ENCODE measurements around the gene PDIK1L.

Gene PDIK1L

DNA sequence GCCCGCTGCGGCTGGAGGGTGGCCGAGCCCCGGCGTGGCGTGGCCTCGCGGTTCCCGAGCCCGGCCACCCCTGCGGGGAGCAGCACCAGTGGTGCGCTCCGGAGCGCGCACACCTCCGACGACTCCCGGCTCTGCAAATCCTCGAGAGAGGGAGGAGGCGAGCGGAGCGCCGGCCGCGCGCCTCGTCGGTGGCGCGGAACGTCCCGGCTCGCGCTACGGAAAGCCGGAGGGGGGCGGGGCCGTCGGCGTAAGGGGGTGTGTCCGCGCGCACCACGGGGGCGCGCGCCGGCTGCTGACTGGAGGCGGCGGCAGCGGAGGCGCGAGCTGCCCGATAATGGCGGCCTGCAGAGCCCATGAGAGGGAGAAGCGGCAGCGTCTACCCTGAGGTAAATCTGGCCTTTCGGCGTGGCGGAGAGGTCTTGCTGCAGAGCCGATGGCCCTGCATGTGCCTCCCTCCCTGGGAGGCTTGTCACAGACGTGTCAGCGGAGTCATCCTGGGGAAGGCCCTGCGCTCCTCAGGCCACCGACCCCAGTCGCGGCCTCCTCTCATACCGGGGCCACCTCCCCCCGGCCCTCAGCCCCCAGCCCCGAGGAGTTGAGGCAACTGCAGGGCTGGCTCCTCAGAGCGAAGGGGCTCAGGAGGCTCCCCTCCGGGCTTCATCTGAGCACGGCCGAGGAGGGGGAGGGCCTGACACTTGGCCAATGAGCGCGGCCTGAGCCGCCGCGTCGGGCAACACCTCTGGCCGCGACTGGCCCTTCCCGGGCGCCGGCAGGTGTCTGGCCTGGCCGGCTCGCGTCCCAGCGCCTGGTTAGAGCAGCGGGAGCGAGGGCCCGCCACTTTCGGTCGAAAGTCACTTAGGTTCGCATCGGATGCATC, at the start of gene PDIK1L:
Gene PDIK1L, plus strand, starts transcription at position 295 of the 877 bp plus-strand sequence. CDS start 2,485 bp downstream, outside the sequence.
- peak within 1 kb of the TSS; percentile 90 for H3K4me3 ChIP-seq (ENCODE audit: low read depth, low read length)
- TF ChIP-seq, protein P1, sequence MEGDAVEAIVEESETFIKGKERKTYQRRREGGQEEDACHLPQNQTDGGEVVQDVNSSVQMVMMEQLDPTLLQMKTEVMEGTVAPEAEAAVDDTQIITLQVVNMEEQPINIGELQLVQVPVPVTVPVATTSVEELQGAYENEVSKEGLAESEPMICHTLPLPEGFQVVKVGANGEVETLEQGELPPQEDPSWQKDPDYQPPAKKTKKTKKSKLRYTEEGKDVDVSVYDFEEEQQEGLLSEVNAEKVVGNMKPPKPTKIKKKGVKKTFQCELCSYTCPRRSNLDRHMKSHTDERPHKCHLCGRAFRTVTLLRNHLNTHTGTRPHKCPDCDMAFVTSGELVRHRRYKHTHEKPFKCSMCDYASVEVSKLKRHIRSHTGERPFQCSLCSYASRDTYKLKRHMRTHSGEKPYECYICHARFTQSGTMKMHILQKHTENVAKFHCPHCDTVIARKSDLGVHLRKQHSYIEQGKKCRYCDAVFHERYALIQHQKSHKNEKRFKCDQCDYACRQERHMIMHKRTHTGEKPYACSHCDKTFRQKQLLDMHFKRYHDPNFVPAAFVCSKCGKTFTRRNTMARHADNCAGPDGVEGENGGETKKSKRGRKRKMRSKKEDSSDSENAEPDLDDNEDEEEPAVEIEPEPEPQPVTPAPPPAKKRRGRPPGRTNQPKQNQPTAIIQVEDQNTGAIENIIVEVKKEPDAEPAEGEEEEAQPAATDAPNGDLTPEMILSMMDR (IDR thresholded peaks at IDR 0.05; ENCODE audit: borderline replicate concordance, insufficient read depth, low read depth, low read length), result no peak

GRCh38 chr1:26064553-26064952, 47.1 kb upstream of the PDIK1L start:
- TF ChIP-seq, protein P1 (IDR thresholded peaks at IDR 0.05; ENCODE audit: borderline replicate concordance, insufficient read depth, low read depth, low read length), result no peak

DNA sequence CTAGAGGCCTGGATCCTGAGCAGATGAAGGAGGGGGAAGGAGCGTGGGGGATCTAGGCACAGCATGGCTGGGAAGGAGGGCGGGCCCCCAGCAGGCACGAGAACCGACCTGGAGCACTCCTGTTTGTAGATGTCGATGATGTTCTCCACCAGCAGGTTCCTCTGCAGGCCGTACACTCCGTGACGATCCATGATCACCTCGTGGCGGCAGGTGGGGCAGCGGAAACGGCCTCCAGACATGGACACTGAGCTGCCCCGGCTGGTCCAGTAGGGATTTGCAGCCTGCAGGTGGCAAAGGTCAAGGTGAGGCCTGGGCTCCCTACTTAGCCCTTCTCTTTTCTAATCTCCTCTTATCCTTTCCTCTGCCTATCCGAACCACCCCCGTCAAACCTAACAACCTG, 45.5 kb upstream of the PDIK1L start:
- TF ChIP-seq, protein P1 (IDR thresholded peaks at IDR 0.05; ENCODE audit: borderline replicate concordance, insufficient read depth, low read depth, low read length), result no peak
- no peak overlapping the region for H3K4me3 ChIP-seq (ENCODE audit: low read depth, low read length)

More at GRCh38 chr1:26064553-26064952, 47.1 kb upstream of the PDIK1L start:
- H3K4me3 ChIP-seq (ENCODE audit: low read depth, low read length), result no peak overlapping the region

DNA sequence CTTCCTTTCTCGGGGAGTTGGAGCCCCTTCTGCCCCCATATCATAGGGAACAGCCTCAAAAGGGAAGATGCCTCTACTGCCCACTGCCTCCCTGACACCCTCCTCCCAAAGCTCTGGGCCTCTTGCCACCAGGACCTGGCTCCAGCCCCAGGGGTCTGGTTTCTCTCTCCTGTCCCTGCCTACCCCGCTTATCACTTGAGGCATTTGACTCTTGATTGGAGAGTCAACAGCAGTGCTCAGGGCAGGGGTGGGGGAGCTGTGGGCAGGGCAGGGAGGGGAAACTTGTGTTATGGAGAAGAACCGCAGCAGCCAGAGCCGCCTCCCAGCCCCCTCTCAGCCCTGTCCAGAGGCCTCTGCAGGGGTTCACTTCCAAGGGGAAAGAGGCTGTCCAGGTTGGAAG, 44.8 kb upstream of the PDIK1L start:
- H3K4me3 ChIP-seq (ENCODE audit: low read depth, low read length), result no peak overlapping the region
- TF ChIP-seq, protein P1 (IDR thresholded peaks at IDR 0.05; ENCODE audit: borderline replicate concordance, insufficient read depth, low read depth, low read length), result no peak

- TF ChIP-seq, protein P1 (IDR thresholded peaks at IDR 0.05; ENCODE audit: borderline replicate concordance, insufficient read depth, low read depth, low read length), result no peak
- H3K4me3 ChIP-seq (ENCODE audit: low read depth, low read length), result no peak within 1 kb of the TSS
Measured at GRCh38 chr1:26067432-26067911, 44.2 kb upstream of the PDIK1L start, which contains the start of gene TRIM63. Gene TRIM63 (minus strand): TSS chr1:26067630. CDS start chr1:26067494, 136 bp downstream.

- no peak overlapping the region for H3K4me3 ChIP-seq (ENCODE audit: low read depth, low read length)
- TF ChIP-seq, protein P1 (IDR thresholded peaks at IDR 0.05; ENCODE audit: borderline replicate concordance, insufficient read depth, low read depth, low read length), result no peak
Measured at GRCh38 chr1:26069941-26070295, 41.7 kb upstream of the PDIK1L start.
